HG03378 (cell line): ENCODE data around the gene ZNF341.
"Not testable (repeated sequence)": the region's sequence is repeated elsewhere in the genome, so short reads cannot be mapped to it uniquely, and the experiment has no call there.

Experiments
- ATAC-seq: cut with Tn5 transposase; IDR thresholded peaks from one replicate; pipeline ENCODE4 v1.9.1; 2021; ENCODE audit warnings: mild to moderate bottlenecking, moderate library complexity; ENCODE audit not compliant: unreplicated experiment

Gene ZNF341

DNA sequence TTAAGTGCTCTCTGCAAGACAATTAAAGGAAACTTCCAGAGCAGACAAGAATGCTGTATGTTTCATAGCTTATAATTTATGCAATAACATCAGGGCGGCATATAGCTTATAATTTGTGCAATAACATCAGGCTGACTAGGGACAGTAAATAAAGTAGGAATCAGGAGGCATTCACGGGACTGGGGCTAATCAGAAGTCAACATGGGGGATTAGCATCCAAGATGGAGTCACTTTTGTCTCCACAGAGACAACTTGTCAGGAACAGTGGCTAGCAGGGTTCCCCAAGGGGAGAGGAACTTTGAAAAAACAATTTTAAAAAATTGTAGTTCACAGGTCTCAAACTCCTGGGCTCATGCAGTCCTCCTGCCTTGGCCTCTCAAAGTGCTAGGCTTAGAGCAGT lies 3.3 kb upstream of the ZNF341 start:
- no peak for ATAC-seq

GRCh38 chr20:33729101-33729500 lies 2.7 kb upstream of the ZNF341 start:
- no peak for ATAC-seq

DNA sequence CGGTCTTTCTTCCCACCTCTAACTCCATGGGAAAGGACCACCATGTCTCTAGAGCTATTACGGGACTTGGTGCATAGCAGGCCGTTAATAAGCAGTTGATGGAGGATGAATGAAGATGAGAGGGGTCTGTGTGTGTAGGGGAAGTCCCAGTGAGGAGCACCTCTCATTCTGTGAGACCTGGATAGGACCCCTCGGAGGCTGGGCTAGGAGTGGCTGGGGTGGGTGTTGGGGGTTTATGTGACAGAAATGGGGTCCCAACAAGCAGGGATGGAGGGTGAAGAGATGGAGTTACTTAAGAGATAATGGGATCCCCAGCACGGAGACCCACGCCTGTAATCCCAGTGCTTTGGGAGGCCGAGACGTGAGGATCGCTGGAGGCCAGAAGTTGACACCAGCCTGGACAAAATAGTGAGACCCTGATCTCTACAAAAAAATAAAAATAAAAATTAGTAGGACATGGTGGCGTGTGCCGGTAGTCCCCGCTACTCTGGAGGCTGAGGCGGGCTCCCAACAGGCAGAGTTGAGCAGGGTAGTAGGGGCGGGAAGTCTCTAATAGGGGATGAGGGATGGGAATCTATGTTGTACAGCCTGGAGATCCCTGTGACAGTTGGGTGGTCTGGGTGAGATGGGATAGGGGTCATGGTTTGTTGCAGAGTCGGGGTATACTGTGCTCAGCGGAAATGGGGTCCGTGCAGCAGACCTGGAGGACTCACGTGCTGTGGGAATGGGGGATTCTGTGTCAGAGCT lies 677 bp upstream of the ZNF341 start:
- no peak for ATAC-seq

- peak; percentile 48 for ATAC-seq
Observed at GRCh38 chr20:33732166-33732970, 572 bp downstream of the ZNF341 start.

DNA sequence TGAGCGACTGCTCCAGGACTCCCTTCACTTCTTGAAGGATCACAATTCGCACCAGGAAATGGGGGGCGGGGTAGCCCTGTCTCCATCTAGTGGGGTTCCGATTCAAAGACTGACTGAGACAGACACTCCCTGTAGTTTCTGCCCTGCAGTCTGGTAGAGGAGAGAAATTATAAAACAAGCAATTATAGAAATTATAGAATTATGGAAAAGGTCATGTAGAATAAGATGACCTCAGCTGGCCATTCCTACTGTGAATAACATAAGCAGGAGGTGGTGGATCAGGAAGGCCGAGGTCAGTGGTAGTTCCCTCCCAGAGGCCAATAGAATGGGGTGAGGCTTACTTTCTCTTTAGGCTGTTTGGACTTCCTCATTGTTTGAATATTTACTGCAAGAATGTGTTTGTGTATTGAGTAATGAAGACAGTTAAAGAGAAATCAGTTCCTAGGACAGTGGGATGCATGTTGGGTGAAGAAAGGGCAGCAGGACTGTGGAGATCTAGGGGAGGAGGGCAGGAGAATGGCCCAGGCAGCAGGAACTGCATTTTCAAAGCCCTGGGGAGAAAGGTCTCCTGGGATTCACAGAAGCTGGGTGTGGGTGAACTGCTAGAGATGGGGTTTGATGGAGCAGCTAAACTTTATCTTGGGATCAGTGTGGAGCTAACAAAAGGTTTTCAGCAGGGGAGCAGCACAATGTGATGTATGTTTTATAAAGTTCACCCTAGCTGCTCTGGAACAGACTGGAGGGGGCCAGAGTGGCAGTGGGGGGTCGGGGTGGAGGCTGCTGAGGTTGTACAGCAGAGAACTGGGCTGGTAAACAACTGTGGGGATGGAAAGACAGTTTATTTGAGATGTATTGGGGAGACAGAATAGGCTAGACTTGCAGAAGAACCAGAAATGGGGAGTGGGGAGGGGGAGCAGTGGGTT lies 2.1 kb downstream of the ZNF341 start:
- no peak for ATAC-seq

DNA sequence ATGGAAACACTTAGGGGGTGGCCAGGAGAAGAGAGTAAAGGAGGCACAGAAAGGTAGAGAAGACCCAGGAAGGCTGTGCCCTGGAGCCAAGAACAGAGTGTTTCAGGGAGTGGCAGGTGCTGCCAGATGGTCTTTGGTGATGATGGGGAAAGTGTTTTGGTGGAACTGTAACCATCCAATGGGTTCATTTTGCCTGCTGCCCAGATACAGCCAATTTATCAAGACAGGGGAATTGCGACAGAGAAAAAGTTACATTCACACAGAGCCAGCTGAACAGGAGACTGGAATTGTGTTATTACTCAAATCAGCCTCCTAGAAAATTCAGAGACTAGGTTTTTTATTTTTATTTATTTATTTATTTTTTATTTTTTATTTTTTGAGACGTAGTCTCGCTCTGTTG lies 5.2 kb downstream of the ZNF341 start:
- ATAC-seq: no peak

DNA sequence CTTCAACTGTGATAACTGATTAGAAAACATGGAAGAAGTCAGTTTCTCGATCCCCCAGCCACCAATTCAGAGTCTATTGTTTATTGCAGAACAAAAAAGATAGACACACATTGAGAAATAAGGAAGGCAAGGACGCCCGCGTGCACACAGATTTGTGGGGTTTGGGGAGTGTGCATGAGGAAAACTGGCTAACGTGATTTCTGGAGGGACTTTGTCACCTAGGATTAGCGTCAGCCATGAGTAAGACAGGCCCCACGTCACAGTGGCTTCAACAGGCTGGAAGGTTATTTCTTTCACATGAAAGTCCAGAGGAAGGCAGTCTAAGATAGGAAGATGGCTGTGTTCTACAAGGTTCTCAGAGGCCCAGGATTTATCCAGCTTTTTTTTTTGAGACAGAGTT lies 7.7 kb downstream of the ZNF341 start:
- ATAC-seq: no peak

GRCh38 chr20:33740189-33740588 lies 8.4 kb downstream of the ZNF341 start:
- no peak for ATAC-seq

- ATAC-seq: no peak
Observed at GRCh38 chr20:33744181-33744580, 12.4 kb downstream of the ZNF341 start.

- no peak for ATAC-seq
Observed at GRCh38 chr20:33744773-33745385, 13.1 kb downstream of the ZNF341 start.

GRCh38 chr20:33746325-33746998 lies 14.7 kb downstream of the ZNF341 start:
- no peak for ATAC-seq

- no peak for ATAC-seq
Observed at GRCh38 chr20:33751775-33752174, 20.0 kb downstream of the ZNF341 start.

GRCh38 chr20:33753143-33753542 lies 21.3 kb downstream of the ZNF341 start:
- no peak for ATAC-seq

DNA sequence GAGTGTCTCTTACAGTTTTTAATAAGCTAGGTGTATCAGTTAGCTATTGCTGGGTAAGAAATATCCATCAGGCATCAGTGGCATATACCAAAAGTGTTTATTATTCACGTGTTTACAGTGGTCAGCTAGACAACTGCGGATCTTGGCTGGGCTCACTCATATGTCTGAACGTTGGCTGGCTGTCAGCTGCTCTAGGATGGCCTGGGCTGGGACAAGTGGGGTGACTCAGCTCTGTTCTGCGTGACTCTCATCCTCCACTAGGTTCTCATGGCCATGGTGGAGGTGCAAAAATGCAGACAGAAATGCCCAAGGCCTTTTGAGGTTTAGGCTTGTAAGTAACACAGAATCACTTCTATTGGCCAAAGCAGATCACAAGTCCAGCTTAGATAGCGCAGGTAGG lies 22.0 kb downstream of the ZNF341 start:
- ATAC-seq: no peak

GRCh38 chr20:33755936-33756490 lies 24.2 kb downstream of the ZNF341 start:
- ATAC-seq: not testable (repeated sequence)

DNA sequence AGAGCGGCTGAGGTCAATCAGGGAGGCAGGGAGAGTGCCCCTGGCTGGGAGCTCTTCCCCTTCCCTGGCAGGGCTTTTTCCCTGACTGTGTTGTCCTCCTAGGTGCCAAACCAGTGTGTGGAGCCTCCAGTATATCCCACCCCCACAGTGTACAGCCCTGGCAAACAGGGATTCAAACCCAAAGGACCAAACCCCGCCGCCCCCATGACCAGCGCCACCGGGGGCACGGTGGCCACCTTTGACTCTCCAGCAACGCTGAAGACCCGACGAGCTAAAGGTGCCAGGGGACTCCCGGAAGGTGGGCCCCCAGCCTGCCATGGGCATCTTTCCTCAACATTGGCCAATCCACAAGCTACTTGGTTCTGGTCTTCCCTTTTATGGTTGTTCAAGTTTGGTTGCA lies 25.2 kb downstream of the ZNF341 start:
- ATAC-seq: no peak

DNA sequence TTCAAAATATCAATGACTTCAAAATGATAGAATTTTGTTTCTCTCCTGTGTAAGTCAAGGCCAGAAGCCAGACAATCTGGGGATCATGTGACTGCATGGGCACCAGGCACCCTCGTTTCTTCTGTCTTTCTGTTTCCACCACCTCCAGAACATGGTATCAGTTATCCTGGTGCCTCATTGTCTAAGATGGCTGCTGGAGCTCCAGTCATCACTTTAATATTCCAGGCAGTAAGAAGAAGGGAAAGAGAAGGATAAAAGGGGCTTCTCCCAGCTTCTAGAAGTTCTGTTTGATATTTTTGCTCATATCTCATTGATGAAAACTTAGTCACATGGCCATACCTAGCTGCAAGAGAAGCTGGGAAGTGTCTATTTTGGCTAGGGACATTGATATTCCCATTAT lies 25.7 kb downstream of the ZNF341 start:
- no peak for ATAC-seq

DNA sequence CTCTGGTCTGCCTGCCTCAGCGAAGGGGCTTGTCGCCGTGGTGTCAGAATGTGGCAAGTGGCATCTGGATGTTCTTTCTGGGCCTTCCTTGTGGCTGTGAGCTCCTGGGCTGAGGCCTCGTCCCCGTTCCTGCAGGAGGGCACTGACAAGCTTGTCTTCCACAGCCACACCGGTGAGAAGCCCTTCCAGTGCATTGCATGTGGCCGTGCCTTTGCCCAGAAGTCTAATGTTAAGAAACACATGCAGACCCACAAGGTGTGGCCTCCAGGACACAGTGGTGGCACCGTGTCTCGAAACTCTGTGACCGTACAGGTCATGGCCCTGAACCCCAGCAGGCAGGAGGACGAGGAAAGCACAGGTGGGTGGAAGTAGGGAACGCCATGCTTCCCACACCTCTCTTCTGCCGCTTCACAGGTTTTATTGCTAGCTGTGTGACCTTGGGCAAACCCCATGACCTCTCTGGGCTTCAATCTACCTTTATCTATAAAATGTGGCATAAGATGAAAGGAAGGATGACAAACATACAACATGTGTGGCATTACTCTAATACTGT lies 30.0 kb downstream of the ZNF341 start:
- ATAC-seq: no peak

- ATAC-seq: no peak
Observed at GRCh38 chr20:33765099-33765498, 33.3 kb downstream of the ZNF341 start.

- no peak for ATAC-seq
Observed at GRCh38 chr20:33765592-33765991, 33.8 kb downstream of the ZNF341 start.
